ENCODE data around the gene BCCIP.

Gene BCCIP

GRCh38 chr10:125844751-125845221 lies 21.4 kb downstream of the BCCIP start:
- DNase-seq (ENCODE audit: low read depth): no peak

GRCh38 chr10:125845617-125846016 lies 22.3 kb downstream of the BCCIP start:
- no peak for DNase-seq (ENCODE audit: low read depth)

- no peak for DNase-seq (ENCODE audit: low read depth)
These were observed 23.5 kb downstream of the BCCIP start for GRCh38 chr10:125846894-125847293.

GRCh38 chr10:125848371-125848770 lies 25.0 kb downstream of the BCCIP start:
- no peak for DNase-seq (ENCODE audit: low read depth)

- no peak for DNase-seq (ENCODE audit: low read depth)
These were observed 25.5 kb downstream of the BCCIP start for GRCh38 chr10:125848857-125849256.

- no peak for DNase-seq (ENCODE audit: low read depth)
These were observed 26.1 kb downstream of the BCCIP start for GRCh38 chr10:125849448-125849847.

GRCh38 chr10:125850766-125851731 lies 27.7 kb downstream of the BCCIP start:
- no peak for DNase-seq (ENCODE audit: low read depth)

GRCh38 chr10:125852487-125852886 lies 29.1 kb downstream of the BCCIP start:
- no peak for DNase-seq (ENCODE audit: low read depth)

- DNase-seq (ENCODE audit: low read depth): no peak
These were observed 33.9 kb downstream of the BCCIP start for GRCh38 chr10:125857185-125857760.

- DNase-seq (ENCODE audit: low read depth): no peak
These were observed 35.9 kb downstream of the BCCIP start for GRCh38 chr10:125859128-125859817.

- DNase-seq (ENCODE audit: low read depth): no peak
These were observed 41.8 kb downstream of the BCCIP start for GRCh38 chr10:125865120-125865519.

GRCh38 chr10:125866421-125867029 lies 43.2 kb downstream of the BCCIP start:
- DNase-seq (ENCODE audit: low read depth): no peak

- DNase-seq (ENCODE audit: low read depth): no peak
These were observed 45.1 kb downstream of the BCCIP start for GRCh38 chr10:125868372-125868975.

- DNase-seq (ENCODE audit: low read depth): no peak
These were observed 48.0 kb downstream of the BCCIP start for GRCh38 chr10:125871338-125871737.

- peak; percentile 48 for DNase-seq (ENCODE audit: low read depth)
These were observed 55.9 kb downstream of the BCCIP start for GRCh38 chr10:125878957-125879835.

GRCh38 chr10:125880719-125881118 lies 57.4 kb downstream of the BCCIP start:
- no peak for DNase-seq (ENCODE audit: low read depth)

- no peak for DNase-seq (ENCODE audit: low read depth)
These were observed 57.8 kb downstream of the BCCIP start, which contains the start of gene DHX32 for GRCh38 chr10:125881192-125881591. Gene DHX32 (minus strand): TSS chr10:125881292. CDS start chr10:125880824, 468 bp downstream.

GRCh38 chr10:125882596-125882995 lies 59.2 kb downstream of the BCCIP start:
- DNase-seq (ENCODE audit: low read depth): no peak

- DNase-seq (ENCODE audit: low read depth): no peak
These were observed 59.9 kb downstream of the BCCIP start for GRCh38 chr10:125883211-125883610.
